ENCODE data around the gene TTC39A.

TTC39A gene

GRCh38 chr1:51247499-51247898 is 82.9 kb downstream of the TTC39A start:
- no peak overlapping the region for H3K4me3 ChIP-seq (replicated peaks in 1 of 2; ENCODE audit: low read depth in 2 of 2, low read length in 2 of 2)
- no peak for TF ChIP-seq CTCF (IDR thresholded peaks at IDR 0.05; ENCODE audit: low read depth, low read length)
- no peak for DNase-seq (ENCODE audit: low read depth in 2 of 2)

- no peak overlapping the region for H3K4me3 ChIP-seq (replicated peaks in 1 of 2; ENCODE audit: low read depth in 2 of 2, low read length in 2 of 2)
- DNase-seq (ENCODE audit: low read depth in 2 of 2), result no peak
- TF ChIP-seq CTCF (IDR thresholded peaks at IDR 0.05; ENCODE audit: low read depth, low read length), result no peak
Observed at GRCh38 chr1:51247022-51247421, 83.3 kb downstream of the TTC39A start.

GRCh38 chr1:51242546-51242945 is 87.8 kb downstream of the TTC39A start:
- no peak overlapping the region for H3K4me3 ChIP-seq (replicated peaks in 1 of 2; ENCODE audit: low read depth in 2 of 2, low read length in 2 of 2)
- no peak for DNase-seq (ENCODE audit: low read depth in 2 of 2)
- no peak for TF ChIP-seq CTCF (IDR thresholded peaks at IDR 0.05; ENCODE audit: low read depth, low read length)

GRCh38 chr1:51241119-51241518 is 89.2 kb downstream of the TTC39A start:
- TF ChIP-seq CTCF (IDR thresholded peaks at IDR 0.05; ENCODE audit: low read depth, low read length), result no peak
- no peak overlapping the region for H3K4me3 ChIP-seq (replicated peaks in 1 of 2; ENCODE audit: low read depth in 2 of 2, low read length in 2 of 2)
- no peak for DNase-seq (ENCODE audit: low read depth in 2 of 2)

- TF ChIP-seq CTCF (IDR thresholded peaks at IDR 0.05; ENCODE audit: low read depth, low read length), result no peak
- DNase-seq (ENCODE audit: low read depth in 2 of 2), result no peak
- no peak overlapping the region for H3K4me3 ChIP-seq (replicated peaks in 1 of 2; ENCODE audit: low read depth in 2 of 2, low read length in 2 of 2)
Observed at GRCh38 chr1:51240084-51240483, 90.3 kb downstream of the TTC39A start.

GRCh38 chr1:51238034-51238403 is 92.3 kb downstream of the TTC39A start:
- DNase-seq (ENCODE audit: low read depth in 2 of 2), result no peak
- TF ChIP-seq CTCF (IDR thresholded peaks at IDR 0.05; ENCODE audit: low read depth, low read length), result no peak
- peak overlapping the region; percentile 67 to 98 for H3K4me3 ChIP-seq (replicated peaks in 1 of 2; ENCODE audit: low read depth in 2 of 2, low read length in 2 of 2)

GRCh38 chr1:51237351-51238033 is 92.9 kb downstream of the TTC39A start:
- TF ChIP-seq CTCF (IDR thresholded peaks at IDR 0.05; ENCODE audit: low read depth, low read length), result no peak
- peak overlapping the region; percentile 67 to 98 for H3K4me3 ChIP-seq (replicated peaks in 1 of 2; ENCODE audit: low read depth in 2 of 2, low read length in 2 of 2)
- peak in 1 of 2 donors; percentile 76 for DNase-seq (ENCODE audit: low read depth in 2 of 2)

All from cardiac fibroblast (primary cell).